Measurements from ENCODE around the gene AAK1.

GRCh38 chr2:69549421-69549820 is 94.1 kb downstream of the AAK1 start:
- no peak for TF ChIP-seq POLR2A (IDR thresholded peaks at IDR 0.05)
- TF ChIP-seq CTCF (IDR thresholded peaks at IDR 0.05), result no peak
- no peak for TF ChIP-seq EP300 (IDR thresholded peaks at IDR 0.05)
- TF ChIP-seq POLR2AphosphoS5 (IDR thresholded peaks at IDR 0.05), result no peak
